ENCODE data around the gene PTPRN2. TPM values are rescaled to one million over a fixed set of nuclear protein-coding genes. Genes with fewer than 3 reads are reported as not detected.

Gene PTPRN2
- total RNA-seq, 2 experiments from 2014 or later: 0.70 TPM; not detected in 1

- Histone ChIP-seq H3K4me1 (ENCODE audit: insufficient read depth, low read length, poor library complexity, severe bottlenecking) (no peaks in the 10 kb centered on the region), H3K9me2 (ENCODE audit: insufficient read depth, low read length) (no peaks in the 10 kb centered on the region), H3K79me2 (ENCODE audit: insufficient read depth, low read depth, low read length) (no peaks in the 10 kb centered on the region), H2AFZ (ENCODE audit: low read length) (no peak overlapping the region), H3K4me3 (ENCODE audit: low read depth, low read length, poor library complexity, severe bottlenecking) (no peak overlapping the region), H3K27ac (ENCODE audit: low read depth, low read length, poor library complexity, severe bottlenecking) (no peak overlapping the region), H3K36me3 (ENCODE audit: insufficient read depth, low read length) (no peaks in the 10 kb centered on the region), H3K4me2 (ENCODE audit: low read length) (no peak overlapping the region), H4K20me1 (ENCODE audit: insufficient read depth, low read length) (no peaks in the 10 kb centered on the region), H3K9me3 (ENCODE audit: low read length) (peaks cover 24% of the 10 kb centered on the region)
- DNase-seq (ENCODE audit: low spot score): no peak
- POLR2A ChIA-PET: no interaction called here
- no peak for TF ChIP-seq EZH2phosphoT487 (IDR thresholded peaks at IDR 0.05; ENCODE audit: borderline replicate concordance, low read depth, low read length)
- no peak for TF ChIP-seq CTCF (conservative IDR thresholded peaks at IDR 0.05; ENCODE audit: low read length)
- no TSS peak for BruUV-seq (replicated peaks)
- CTCF ChIA-PET (ENCODE audit: unreplicated experiment): no interaction called here
- intact Hi-C loops (cut with micrococcal nuclease; ENCODE audit: unreplicated experiment): no loop called here
Measured at GRCh38 chr7:158329686-158330085, 257.9 kb downstream of the PTPRN2 start.

- no peaks in the 10 kb centered on the region for H4K20me1 ChIP-seq (ENCODE audit: insufficient read depth, low read length)
- TF ChIP-seq CTCF (conservative IDR thresholded peaks at IDR 0.05; ENCODE audit: low read length): no peak
- TF ChIP-seq EZH2phosphoT487 (IDR thresholded peaks at IDR 0.05; ENCODE audit: borderline replicate concordance, low read depth, low read length): no peak
- no peak overlapping the region for H2AFZ ChIP-seq (ENCODE audit: low read length)
- DNase-seq (ENCODE audit: low spot score): no peak
- H3K79me2 ChIP-seq (ENCODE audit: insufficient read depth, low read depth, low read length): no peaks in the 10 kb centered on the region
- H3K9me3 ChIP-seq (ENCODE audit: low read length): peaks cover 24% of the 10 kb centered on the region
- no peak overlapping the region for H3K27ac ChIP-seq (ENCODE audit: low read depth, low read length, poor library complexity, severe bottlenecking)
- H3K36me3 ChIP-seq (ENCODE audit: insufficient read depth, low read length): no peaks in the 10 kb centered on the region
- intact Hi-C loops (cut with micrococcal nuclease; ENCODE audit: unreplicated experiment): no loop called here
- no TSS peak for BruUV-seq (replicated peaks)
- H3K9me2 ChIP-seq (ENCODE audit: insufficient read depth, low read length): no peaks in the 10 kb centered on the region
- CTCF ChIA-PET (ENCODE audit: unreplicated experiment): no interaction called here
- H3K4me2 ChIP-seq (ENCODE audit: low read length): no peak overlapping the region
- POLR2A ChIA-PET: no interaction called here
- H3K4me3 ChIP-seq (ENCODE audit: low read depth, low read length, poor library complexity, severe bottlenecking): no peak overlapping the region
- no peaks in the 10 kb centered on the region for H3K4me1 ChIP-seq (ENCODE audit: insufficient read depth, low read length, poor library complexity, severe bottlenecking)
Measured at GRCh38 chr7:158329014-158329610, 258.5 kb downstream of the PTPRN2 start.

- H3K4me2 ChIP-seq (ENCODE audit: low read length): no peak overlapping the region
- no peaks in the 10 kb centered on the region for H3K36me3 ChIP-seq (ENCODE audit: insufficient read depth, low read length)
- H3K9me3 ChIP-seq (ENCODE audit: low read length): peaks cover 24% of the 10 kb centered on the region
- no peaks in the 10 kb centered on the region for H3K4me1 ChIP-seq (ENCODE audit: insufficient read depth, low read length, poor library complexity, severe bottlenecking)
- no peaks in the 10 kb centered on the region for H4K20me1 ChIP-seq (ENCODE audit: insufficient read depth, low read length)
- H3K27ac ChIP-seq (ENCODE audit: low read depth, low read length, poor library complexity, severe bottlenecking): no peak overlapping the region
- no peak overlapping the region for H3K4me3 ChIP-seq (ENCODE audit: low read depth, low read length, poor library complexity, severe bottlenecking)
- no peak for DNase-seq (ENCODE audit: low spot score)
- TF ChIP-seq EZH2phosphoT487 (IDR thresholded peaks at IDR 0.05; ENCODE audit: borderline replicate concordance, low read depth, low read length): no peak
- no peak for TF ChIP-seq CTCF (conservative IDR thresholded peaks at IDR 0.05; ENCODE audit: low read length)
- no peaks in the 10 kb centered on the region for H3K79me2 ChIP-seq (ENCODE audit: insufficient read depth, low read depth, low read length)
- H2AFZ ChIP-seq (ENCODE audit: low read length): no peak overlapping the region
- intact Hi-C loops (cut with micrococcal nuclease; ENCODE audit: unreplicated experiment): no loop called here
- H3K9me2 ChIP-seq (ENCODE audit: insufficient read depth, low read length): no peaks in the 10 kb centered on the region
- ChIA-PET POLR2A (no interaction called here), CTCF (ENCODE audit: unreplicated experiment) (no interaction called here)
- BruUV-seq (replicated peaks): no TSS peak
Measured at GRCh38 chr7:158328376-158329013, 259.1 kb downstream of the PTPRN2 start.

All from OCI-LY7 (cell line).